GM10266 (cell line): ENCODE measurements around the gene SNF8.

Source experiments
- DNase-seq: peaks from one replicate; pipeline ENCODE4 v3.0.0; 2012; ENCODE audit errors: extremely low spot score
- TF ChIP-seq, protein P1 (sequence below): IDR thresholded peaks from 2 replicates; pipeline ENCODE4 v1.5.1; 2012; ENCODE audit warnings: mild to moderate bottlenecking, low read depth; ENCODE audit not compliant: control insufficient read depth, insufficient read depth; ENCODE audit errors: missing control alignments

The SNF8 gene

DNA sequence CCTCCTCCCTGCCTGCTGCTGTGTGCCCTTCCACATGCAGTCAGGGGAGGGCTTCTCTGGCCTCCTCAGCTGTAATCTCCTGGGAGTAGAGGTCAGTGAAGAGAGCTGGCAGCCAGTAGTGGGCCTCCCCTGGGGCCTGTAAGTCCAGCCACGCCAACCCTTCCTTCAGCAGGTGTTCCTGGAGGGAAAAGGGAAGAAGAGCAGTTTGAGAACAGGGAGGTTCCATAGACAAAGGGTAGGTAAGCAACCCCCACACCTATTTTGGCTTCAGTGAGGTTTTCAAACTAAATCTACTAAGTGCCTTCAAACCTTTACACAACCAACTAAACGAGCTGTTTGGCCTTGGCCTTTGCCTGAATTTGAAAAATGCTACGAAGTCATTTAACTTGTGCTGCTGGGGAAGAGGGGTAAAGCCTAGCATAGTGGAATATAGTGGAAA, 14.2 kb downstream of the SNF8 start:
- no peak for DNase-seq
- TF ChIP-seq, protein P1, sequence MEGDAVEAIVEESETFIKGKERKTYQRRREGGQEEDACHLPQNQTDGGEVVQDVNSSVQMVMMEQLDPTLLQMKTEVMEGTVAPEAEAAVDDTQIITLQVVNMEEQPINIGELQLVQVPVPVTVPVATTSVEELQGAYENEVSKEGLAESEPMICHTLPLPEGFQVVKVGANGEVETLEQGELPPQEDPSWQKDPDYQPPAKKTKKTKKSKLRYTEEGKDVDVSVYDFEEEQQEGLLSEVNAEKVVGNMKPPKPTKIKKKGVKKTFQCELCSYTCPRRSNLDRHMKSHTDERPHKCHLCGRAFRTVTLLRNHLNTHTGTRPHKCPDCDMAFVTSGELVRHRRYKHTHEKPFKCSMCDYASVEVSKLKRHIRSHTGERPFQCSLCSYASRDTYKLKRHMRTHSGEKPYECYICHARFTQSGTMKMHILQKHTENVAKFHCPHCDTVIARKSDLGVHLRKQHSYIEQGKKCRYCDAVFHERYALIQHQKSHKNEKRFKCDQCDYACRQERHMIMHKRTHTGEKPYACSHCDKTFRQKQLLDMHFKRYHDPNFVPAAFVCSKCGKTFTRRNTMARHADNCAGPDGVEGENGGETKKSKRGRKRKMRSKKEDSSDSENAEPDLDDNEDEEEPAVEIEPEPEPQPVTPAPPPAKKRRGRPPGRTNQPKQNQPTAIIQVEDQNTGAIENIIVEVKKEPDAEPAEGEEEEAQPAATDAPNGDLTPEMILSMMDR, result no peak

DNA sequence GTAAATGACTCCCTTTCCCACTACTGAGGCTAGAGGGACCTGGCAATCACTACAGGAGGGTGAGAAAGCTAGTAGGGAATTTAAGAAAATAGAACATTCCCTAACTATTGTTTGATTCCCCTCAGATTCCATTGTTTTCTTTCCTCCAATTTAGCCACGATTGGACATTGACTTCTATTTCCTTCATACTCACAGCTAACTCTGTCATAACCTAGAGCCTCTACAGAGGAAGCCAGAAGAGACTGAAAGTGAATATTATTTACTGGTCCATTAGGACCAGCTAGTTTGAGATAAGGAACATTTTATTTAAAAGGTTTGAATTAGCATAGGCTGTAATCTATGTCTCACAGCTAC, 14.9 kb downstream of the SNF8 start:
- TF ChIP-seq, protein P1, result no peak
- no peak for DNase-seq

DNA sequence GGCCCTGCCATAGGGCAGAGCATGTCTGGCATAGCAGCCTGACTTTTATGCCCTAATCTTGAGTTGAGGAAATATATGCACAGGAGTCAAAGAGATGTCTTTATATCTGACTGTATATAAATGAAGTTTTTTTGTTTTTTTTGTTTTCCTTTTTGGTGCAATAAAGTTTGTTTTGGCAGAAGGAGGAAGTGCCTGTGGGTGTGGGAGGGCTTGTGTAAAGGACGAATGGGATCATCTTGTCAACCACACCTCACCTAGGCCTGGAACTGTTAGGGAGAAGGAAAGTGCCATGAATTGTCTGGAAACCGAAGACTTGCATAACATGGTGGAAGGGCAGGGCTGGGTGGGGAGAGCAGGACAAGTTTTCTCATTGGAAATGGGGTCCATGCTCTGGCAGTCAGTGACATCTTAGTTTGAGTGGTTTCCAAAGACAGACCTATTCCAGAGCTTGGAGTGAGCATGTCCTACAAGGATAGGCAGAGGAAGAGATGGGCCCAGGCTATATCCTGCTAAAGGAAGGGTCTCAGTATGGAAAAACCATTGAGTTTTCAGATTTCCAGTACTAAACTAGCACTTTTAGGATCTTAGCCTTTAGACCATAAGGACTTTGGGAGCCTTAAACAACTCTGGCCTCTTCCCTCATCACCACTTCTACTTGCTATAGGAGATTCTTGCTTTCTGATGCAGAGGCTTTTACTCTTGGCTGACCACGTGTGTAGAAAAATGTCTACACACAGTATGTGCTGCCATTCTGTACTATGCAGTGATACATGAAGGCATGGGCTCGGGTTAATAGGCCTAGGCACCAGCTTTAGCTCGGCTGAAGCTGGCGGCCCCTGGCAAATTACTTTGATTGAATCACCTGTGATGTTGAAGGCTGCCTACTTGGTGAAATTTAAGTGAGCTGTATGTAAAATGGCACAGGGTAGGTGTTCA, 15.5 kb downstream of the SNF8 start:
- DNase-seq, result no peak
- TF ChIP-seq, protein P1, result no peak

DNA sequence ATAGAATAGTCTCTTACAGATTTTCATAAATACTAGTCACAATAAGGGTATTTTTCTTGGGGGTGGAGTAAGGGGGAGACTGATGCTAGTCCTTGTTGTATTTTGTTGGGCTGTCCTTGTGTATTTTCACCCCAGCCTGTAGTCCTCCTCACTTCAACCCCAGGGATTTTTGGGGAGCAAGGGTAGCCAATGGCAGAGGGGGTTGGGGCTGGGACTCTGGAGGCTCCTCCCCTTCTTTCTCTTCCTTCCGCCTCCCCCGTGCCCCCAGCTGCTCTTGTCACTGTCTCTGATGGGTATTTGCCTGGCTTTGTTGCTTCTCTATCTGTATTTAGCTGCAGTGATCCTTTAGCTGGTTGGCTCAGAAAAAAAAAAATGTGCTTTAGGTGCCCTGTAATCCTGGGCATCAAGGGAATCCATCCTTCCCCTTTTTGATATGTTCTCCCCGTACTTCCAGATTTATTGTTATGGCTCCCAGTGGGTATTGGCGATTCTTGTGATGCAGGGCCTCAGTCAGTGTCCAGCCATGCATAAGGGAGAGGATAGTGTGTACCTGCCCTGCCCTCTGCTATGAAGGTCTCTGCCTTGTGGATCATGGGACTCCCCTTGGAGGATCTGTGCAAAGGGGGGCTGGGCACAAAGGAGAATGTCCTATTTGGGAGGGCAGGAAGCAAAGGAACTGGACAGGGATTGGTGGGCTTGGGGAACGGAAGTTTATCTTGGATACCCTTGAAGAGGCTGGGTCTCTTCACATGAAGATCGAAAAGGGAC, 16.5 kb downstream of the SNF8 start:
- TF ChIP-seq, protein P1, result no peak
- DNase-seq, result no peak

DNA sequence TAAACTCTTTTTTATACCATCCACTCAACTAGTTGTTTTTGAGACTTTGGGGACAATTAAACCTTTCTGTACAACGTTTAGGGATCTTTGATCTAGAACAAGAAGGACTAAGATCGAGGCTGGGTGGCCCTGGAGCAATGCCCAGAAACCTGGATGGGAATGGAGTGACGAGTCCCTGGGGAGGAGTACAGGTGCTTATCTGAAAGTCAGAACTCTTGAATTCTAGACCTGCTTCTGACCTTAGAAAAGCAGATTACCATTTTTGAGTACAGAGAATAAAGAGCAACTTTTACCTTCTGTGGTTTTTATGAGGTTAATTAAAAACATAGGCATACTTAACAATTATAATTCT, 18.7 kb downstream of the SNF8 start:
- TF ChIP-seq, protein P1, result no peak
- DNase-seq, result no peak

DNA sequence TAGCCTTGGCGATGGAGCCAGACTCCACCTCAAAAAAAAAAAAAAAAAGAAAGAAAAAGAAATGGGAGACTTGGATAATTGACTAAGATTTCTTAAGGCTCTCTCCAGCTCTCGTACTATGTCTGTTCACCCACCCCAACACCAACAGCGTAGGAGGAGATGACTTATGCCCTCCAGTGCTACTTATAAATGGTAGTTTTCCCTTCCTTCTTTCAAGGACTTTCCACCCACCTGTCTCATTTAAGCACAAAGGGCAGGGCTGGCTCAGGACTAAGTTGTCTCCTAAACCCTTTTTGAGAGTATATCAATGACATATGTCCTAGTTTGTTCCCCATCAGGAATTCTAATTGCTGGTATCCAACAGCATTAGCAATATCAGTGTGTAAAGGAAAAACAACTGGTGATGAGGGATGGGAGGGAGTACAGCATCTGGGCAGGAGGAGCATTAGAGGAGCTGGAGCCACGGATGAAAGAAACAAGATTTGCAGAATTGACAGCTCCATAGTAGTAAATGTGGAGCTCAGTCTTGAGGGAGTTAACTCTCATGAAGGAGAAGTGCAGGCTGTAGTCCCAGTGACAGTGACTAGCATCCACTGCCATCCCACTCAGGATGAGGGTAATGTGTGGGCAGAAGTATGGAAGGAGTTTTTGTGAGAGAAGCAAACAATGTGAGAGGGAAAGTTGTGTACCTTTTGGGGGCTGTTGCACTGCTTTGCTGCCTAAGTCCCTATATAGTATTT, 19.2 kb downstream of the SNF8 start:
- TF ChIP-seq, protein P1, result no peak
- no peak for DNase-seq
